Lower leg skin (tissue), 3 donors: Measurements from ENCODE around the gene COL13A1.

ENCODE experiments used
- POLR2A ChIP-seq, 2 donors: fragments of 450-650 bp; IDR thresholded peaks; one replicate each; pipeline ENCODE4 v1.6.1; 2016 to 2017; ENCODE audit warnings: antibody characterized with exemption in 2 of 2, mild to moderate bottlenecking in 1 of 2, moderate library complexity in 1 of 2
- TF ChIP-seq, protein P1 (sequence below), 3 donors: fragments of 450-650 bp; IDR thresholded peaks; one replicate each; pipeline ENCODE4 v1.5.1; 2016; ENCODE audit warnings: antibody characterized with exemption in 3 of 3, mild to moderate bottlenecking in 3 of 3, moderate library complexity in 2 of 3

DNA sequence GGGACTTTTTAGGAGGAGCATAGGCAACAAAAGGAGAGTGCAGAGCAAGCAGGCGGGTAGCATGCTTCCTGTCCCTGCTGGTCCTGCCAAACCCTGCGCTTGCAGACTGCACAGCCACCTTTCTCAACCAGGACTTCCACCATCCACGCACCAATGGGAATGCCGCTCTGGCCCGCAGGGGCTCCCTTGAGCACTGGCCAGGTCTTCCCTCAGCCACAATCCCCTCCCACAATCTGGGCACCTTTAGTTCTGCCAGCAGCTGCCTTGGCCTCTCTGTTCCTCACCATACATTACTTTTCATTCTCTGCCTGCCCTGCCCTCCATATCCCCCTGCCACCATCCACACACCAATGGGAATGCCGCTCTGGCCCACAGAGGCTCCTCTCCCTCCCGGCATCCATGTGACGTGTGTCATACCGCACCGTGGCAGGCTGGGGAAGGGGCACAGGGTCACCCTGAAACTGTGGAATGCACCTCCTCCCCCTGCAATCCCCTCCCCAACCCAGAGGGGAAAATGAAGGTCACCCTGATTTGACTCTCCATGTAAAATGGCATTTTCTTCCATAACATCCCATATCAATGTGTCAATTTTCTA, 153.6 kb downstream of the COL13A1 start:
- TF ChIP-seq, protein P1, sequence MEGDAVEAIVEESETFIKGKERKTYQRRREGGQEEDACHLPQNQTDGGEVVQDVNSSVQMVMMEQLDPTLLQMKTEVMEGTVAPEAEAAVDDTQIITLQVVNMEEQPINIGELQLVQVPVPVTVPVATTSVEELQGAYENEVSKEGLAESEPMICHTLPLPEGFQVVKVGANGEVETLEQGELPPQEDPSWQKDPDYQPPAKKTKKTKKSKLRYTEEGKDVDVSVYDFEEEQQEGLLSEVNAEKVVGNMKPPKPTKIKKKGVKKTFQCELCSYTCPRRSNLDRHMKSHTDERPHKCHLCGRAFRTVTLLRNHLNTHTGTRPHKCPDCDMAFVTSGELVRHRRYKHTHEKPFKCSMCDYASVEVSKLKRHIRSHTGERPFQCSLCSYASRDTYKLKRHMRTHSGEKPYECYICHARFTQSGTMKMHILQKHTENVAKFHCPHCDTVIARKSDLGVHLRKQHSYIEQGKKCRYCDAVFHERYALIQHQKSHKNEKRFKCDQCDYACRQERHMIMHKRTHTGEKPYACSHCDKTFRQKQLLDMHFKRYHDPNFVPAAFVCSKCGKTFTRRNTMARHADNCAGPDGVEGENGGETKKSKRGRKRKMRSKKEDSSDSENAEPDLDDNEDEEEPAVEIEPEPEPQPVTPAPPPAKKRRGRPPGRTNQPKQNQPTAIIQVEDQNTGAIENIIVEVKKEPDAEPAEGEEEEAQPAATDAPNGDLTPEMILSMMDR (IDR thresholded peaks at IDR 0.05) = no peak
- no peak for TF ChIP-seq POLR2A (IDR thresholded peaks at IDR 0.05)
